Esophagus mucosa (tissue), 1 donor: ENCODE data around the gene MAPKAPK2. TPM values are rescaled to one million over a fixed set of nuclear protein-coding genes. Genes with fewer than 3 reads are reported as not detected.

Source experiments
- ATAC-seq: fragments of 200-7000 bp; cut with Tn5 transposase; one replicate; pipeline ENCODE4 v1.9.1; 2020
- total RNA-seq: library from RNA; stranded (reverse); gene quantifications from one replicate; pipeline ENCODE4 v1.2.4, GENCODE V29; 2023
- donor health status: DM: yes; HTN: yes; CAD: no.

MAPKAPK2 gene
- total RNA-seq, 1 donor from 2014 or later: 47.3 TPM

DNA sequence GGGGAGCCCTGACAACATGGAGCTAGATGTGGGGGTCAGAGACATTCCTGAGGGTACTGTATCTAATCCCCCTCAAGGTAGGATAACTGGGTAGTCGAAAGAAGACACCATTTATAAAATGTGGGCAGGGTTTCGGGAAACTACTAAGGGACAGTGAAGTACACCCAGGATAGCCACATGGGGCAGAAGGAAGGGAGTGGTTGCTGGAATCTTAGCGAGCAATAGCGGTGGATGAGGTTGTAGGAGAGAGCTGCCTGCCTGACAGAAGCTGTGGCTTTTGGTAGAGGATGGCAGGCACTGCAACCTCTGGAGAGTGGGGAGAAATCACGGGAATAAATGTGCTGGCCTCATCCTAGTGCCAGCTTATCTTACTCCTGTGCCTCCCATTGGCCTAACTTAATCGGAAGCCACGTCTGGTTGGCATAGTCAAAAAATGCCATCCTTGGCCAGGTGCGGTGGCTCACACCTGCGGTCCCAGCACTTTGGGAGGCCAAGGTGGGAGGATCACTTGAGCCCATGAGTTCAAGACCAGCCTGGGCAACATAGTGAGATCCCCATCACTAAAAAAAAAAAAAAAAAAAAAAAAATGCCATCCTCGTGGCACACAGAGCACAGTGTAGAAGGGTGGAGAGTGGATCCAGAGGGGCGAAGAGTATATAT is 23.4 kb upstream of the MAPKAPK2 start:
- no peak for ATAC-seq

GRCh38 chr1:206662396-206663092 is 22.2 kb upstream of the MAPKAPK2 start:
- no peak for ATAC-seq

- ATAC-seq: no peak
Measured at GRCh38 chr1:206663362-206663761, 21.3 kb upstream of the MAPKAPK2 start.

DNA sequence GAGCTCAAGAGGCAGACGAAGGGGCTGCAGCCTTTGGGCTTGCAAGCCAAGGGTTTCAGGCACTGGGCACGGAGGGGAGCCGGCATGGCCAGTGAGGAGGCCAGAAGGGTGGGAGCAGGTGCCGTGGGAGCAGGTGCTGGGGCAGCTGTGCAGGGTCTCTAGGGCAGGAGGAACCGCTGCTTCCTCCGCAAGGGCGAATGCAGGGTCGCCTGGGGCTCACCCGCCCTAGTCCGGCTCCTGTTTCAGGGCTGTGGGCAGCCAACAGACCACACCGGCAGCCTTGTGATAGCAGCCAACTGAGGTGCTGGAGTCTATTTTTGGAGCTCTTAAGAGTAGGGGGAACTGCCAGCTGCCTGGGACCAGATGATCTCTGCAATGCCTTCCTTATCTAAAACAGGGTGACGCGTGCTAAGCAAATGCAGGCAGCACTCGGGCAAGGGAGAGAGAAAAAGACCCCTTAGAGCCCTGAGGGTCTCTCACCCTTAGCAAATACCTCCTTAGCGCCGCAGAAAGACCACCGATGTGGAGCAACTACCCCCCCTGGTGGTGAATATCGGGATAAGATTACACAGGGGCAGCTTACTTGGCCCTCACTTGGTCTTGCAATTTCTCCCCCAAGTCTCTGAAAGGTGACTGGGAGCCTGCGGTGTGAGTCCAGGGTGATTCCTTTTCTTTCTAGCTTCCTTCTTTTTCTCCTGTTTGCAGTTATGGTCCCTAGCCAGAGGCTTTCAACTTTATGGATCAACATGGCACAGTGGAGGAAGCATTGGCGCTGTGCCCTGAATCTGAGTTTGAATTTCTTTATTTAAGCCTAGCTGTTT is 20.7 kb upstream of the MAPKAPK2 start:
- ATAC-seq: peak; percentile 61

GRCh38 chr1:206664740-206665139 is 20.0 kb upstream of the MAPKAPK2 start:
- no peak for ATAC-seq

- no peak for ATAC-seq
Measured at GRCh38 chr1:206666031-206666561, 18.6 kb upstream of the MAPKAPK2 start.

- no peak for ATAC-seq
Measured at GRCh38 chr1:206666954-206667665, 17.6 kb upstream of the MAPKAPK2 start.

DNA sequence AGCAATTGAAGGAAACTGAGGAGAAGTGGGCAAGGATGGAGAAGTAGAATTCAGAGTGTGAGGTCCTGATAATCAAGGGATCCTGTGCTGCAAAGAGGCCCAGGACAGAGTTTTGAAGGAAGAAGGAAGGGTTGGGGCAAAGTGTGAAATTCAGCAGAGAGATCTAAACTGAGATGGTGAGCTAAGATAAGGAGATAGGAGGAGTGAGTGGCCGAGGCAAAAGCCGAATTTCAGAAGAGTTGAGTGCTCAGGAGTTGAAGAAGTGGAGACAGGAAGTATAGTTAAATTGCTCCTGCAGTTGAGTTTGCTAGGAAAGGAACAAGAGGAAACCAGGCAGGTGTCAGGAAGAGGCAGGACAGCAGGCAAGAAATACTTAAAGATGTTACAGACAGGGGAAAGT is 16.4 kb upstream of the MAPKAPK2 start:
- ATAC-seq: no peak

DNA sequence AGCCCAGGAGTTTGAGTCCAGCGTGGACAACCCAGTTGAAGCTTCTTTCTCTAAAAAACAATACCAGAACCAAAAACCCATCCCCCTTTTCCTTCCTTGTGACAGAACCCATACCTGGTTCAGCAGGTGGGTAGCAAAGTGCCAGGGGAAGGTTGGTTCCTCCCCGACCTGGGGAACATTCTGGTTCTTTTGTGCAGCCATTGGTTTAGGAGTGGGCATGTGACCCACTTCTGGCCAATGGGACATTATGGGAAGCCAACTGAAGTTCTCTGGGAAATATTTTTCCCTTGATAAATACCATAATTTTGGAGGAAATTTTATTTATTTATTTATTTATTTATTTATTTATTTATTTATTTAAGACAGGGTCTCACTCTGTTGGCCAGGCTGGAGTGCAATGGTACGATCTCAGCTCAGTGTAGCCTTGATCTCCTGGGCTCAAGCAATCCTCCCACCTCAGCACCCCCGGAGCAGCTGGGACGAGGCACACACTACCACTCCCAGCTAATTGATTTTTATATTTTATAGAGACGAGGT is 15.8 kb upstream of the MAPKAPK2 start:
- no peak for ATAC-seq

- no peak for ATAC-seq
Measured at GRCh38 chr1:206672011-206672688, 12.6 kb upstream of the MAPKAPK2 start.

GRCh38 chr1:206672844-206673758 is 11.6 kb upstream of the MAPKAPK2 start:
- ATAC-seq: no peak

DNA sequence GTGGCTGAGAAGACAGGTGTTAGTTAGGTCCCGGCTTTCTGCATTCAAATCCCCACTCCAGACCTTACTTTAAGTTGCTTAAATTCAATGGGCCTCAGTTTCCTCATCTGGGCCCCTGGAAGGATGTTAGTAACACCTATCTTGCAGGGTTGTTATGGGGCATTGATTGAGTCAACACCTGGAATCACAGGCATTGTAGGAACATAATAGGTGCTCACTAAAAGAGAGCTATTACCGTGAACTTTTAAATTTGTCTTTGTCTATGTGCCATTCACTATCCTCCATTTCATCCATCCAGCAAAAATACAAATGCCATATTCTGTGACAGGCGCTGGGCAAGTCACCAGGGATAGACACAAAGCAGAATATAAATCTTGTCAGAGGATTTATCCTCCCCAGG is 10.5 kb upstream of the MAPKAPK2 start:
- ATAC-seq: no peak

- ATAC-seq: peak; percentile 93
Measured at GRCh38 chr1:206674745-206675175, 9.9 kb upstream of the MAPKAPK2 start.

GRCh38 chr1:206676499-206676898 is 8.2 kb upstream of the MAPKAPK2 start:
- no peak for ATAC-seq

- no peak for ATAC-seq
Measured at GRCh38 chr1:206678490-206678889, 6.2 kb upstream of the MAPKAPK2 start.

DNA sequence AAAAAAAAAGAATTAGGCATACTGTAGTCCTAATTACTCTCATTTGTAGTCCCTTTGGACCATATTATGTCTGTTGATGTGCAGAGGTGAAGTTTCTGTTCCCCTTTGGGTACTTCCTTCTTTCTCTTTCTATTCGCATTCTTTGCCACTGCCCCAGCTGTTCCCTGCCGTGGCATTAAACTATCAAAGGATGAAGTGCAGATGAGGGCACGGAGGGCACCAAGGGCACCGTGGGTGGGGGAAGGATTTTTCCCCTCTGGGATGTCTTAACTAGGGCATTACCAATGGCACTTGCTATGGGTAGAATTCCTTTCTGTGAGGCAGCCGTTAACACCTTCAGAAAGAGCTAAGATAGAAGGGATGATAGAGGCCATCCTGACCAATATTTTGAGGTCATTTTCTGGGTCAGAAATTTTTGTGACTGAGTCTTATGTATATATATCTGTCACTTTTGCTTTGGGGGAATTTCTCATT is 4.9 kb upstream of the MAPKAPK2 start:
- peak; percentile 7 for ATAC-seq

GRCh38 chr1:206680279-206680678 is 4.4 kb upstream of the MAPKAPK2 start:
- no peak for ATAC-seq

DNA sequence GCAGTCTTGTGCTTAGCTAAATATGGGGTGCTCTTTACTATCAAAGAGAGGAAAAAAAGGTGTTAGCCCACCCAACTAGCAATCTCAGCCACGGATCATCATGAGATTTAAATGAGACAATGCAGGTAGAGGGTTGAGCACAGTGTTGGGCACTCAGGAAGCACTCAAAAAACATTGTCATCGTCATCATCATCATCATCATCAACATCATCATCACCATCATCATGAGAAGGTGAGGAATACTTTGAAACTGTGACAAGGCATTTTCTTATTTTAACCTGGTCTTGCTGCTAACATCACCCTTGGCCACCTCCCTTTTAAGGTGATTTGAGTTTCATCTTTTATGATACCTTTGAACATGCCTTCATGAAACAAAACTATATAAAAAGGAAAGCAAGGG is 3.3 kb upstream of the MAPKAPK2 start:
- ATAC-seq: no peak

DNA sequence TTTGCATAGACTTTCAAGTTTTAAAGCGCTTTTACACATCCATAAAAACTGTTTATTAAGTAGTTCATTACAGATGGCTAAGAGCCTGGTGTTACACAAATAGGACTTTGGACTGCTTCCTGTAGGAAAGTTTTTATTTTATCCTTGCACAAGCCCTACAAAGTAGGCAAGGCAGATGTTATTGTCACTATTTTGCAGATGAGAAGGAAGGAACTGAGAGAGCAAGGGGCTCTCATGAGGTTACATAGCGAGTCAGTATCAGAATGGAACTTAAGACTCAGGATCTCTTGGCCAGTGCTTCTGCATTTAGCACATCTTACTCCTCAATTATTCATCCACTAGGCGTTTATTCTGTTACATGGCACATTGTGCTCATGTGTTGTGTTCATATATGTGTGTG is 2.6 kb upstream of the MAPKAPK2 start:
- ATAC-seq: no peak

DNA sequence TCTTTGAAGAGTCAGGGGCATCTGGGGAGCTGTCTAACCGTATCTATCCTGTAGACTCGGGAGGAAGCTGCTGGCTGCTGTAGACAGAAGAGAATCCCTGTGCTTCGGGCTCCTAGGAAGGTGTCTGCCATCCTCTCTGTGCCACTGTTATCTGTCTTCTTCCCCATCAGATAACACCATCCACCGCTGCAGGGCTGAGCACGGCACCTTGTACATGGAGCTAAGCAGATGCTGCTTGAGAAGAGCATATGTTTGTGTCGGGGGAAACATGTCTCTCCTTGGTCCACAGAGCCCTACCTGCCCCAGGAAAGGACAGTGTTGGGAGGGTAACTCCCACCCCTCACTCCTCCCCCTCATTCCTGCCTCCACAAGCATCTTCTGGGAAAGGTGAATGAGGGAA is 1.4 kb upstream of the MAPKAPK2 start:
- ATAC-seq: no peak
